Urinary bladder (tissue), 4 donors: ENCODE results near the gene PLEKHA8. TPM values are rescaled to one million over a fixed set of nuclear protein-coding genes. Genes with fewer than 3 reads are reported as not detected.

ENCODE experiments used
- DNase-seq: peaks from one replicate; pipeline ENCODE4 v3.0.0-alpha.2; 2015; ENCODE audit errors: extremely low spot score
- H3K27ac ChIP-seq: one replicate; pipeline ENCODE4 v1.5.1; 2013; ENCODE audit warnings: low read depth, mild to moderate bottlenecking, moderate library complexity
- H3K36me3 ChIP-seq: one replicate; pipeline ENCODE4 v1.6.1; 2013; ENCODE audit warnings: mild to moderate bottlenecking, moderate library complexity; ENCODE audit not compliant: insufficient read depth
- H3K4me1 ChIP-seq: one replicate; pipeline ENCODE4 v1.6.1; 2013; ENCODE audit warnings: mild to moderate bottlenecking, moderate library complexity; ENCODE audit not compliant: insufficient read depth
- H3K4me3 ChIP-seq: one replicate; pipeline ENCODE4 v1.5.1; 2013; ENCODE audit warnings: low read depth, low read length
- WGBS: extraction: QIAGEN DNeasy Blood & Tissue Kit; methylation state at CpG from one replicate; pipeline ENCODE4 v1.1.7; 2013; 5-methylcytosine and 5-hydroxymethylcytosine counted together
- polyA plus RNA-seq: library from polyadenylated mRNA; stranded (reverse); fragments of 200-250 nt; gene quantifications from one replicate; pipeline ENCODE4 v1.2.3, GENCODE V29; 2013
- total RNA-seq: library from RNA; depleted of rRNA; stranded (reverse); fragments of >200 nt; gene quantifications from one replicate; pipeline ENCODE4 v1.2.3, GENCODE V29; 2014
- donor health status: healthy with polysubstance abuse.
- donor health status: healthy.

PLEKHA8 gene
- total and polyA plus RNA-seq, 2 donors = 4.6 to 21.3 TPM

- H3K36me3 ChIP-seq = no peaks in the 10 kb centered on the region
- no peak for DNase-seq
- 61% methylated on average over 6 of the region's 6 CpGs for WGBS
- H3K27ac ChIP-seq = no peak overlapping the region
- H3K4me1 ChIP-seq = no peaks in the 10 kb centered on the region
- H3K4me3 ChIP-seq = no peak overlapping the region
Observed at GRCh38 chr7:30003098-30003497, 25.1 kb upstream of the PLEKHA8 start.

GRCh38 chr7:30005464-30005863 lies 22.7 kb upstream of the PLEKHA8 start:
- H3K4me1 ChIP-seq = no peaks in the 10 kb centered on the region
- H3K27ac ChIP-seq = no peak overlapping the region
- H3K4me3 ChIP-seq = no peak overlapping the region
- no peaks in the 10 kb centered on the region for H3K36me3 ChIP-seq
- WGBS = 54% methylated on average over 3 of the region's 3 CpGs
- DNase-seq = no peak

GRCh38 chr7:30010021-30010420 lies 18.2 kb upstream of the PLEKHA8 start:
- no peaks in the 10 kb centered on the region for H3K4me1 ChIP-seq
- no peaks in the 10 kb centered on the region for H3K36me3 ChIP-seq
- DNase-seq = no peak
- WGBS = 75% methylated on average over 6 of the region's 6 CpGs
- H3K27ac ChIP-seq = no peak overlapping the region
- no peak overlapping the region for H3K4me3 ChIP-seq

- H3K4me3 ChIP-seq = no peak overlapping the region
- 77% methylated on average over 3 of the region's 3 CpGs for whole genome bisulfite sequencing
- no peaks in the 10 kb centered on the region for H3K36me3 ChIP-seq
- no peak for DNase-seq
- H3K27ac ChIP-seq = no peak overlapping the region
- no peaks in the 10 kb centered on the region for H3K4me1 ChIP-seq
Observed at GRCh38 chr7:30012757-30013156, 15.5 kb upstream of the PLEKHA8 start.

- no peaks in the 10 kb centered on the region for H3K36me3 ChIP-seq
Observed at GRCh38 chr7:30018451-30018850, 9.8 kb upstream of the PLEKHA8 start.

GRCh38 chr7:30019387-30019786 lies 8.8 kb upstream of the PLEKHA8 start:
- Histone ChIP-seq H3K36me3 (no peaks in the 10 kb centered on the region), H3K4me1 (no peaks in the 10 kb centered on the region), H3K4me3 (no peak overlapping the region), H3K27ac (no peak overlapping the region)
- 77% methylated on average over 1 of the region's 1 CpG for WGBS
- DNase-seq = no peak

More at GRCh38 chr7:30018451-30018850, 9.8 kb upstream of the PLEKHA8 start:
- H3K27ac ChIP-seq = no peak overlapping the region
- no peak for DNase-seq
- no peak overlapping the region for H3K4me3 ChIP-seq
- H3K4me1 ChIP-seq = no peaks in the 10 kb centered on the region

GRCh38 chr7:30019960-30020359 lies 8.3 kb upstream of the PLEKHA8 start:
- no peaks in the 10 kb centered on the region for H3K36me3 ChIP-seq
- H3K4me1 ChIP-seq = no peaks in the 10 kb centered on the region
- no peak for DNase-seq
- no peak overlapping the region for H3K27ac ChIP-seq
- WGBS = 94% methylated on average over 1 of the region's 1 CpG
- H3K4me3 ChIP-seq = no peak overlapping the region

GRCh38 chr7:30020535-30020934 lies 7.7 kb upstream of the PLEKHA8 start:
- Histone ChIP-seq H3K27ac (no peak overlapping the region), H3K36me3 (no peaks in the 10 kb centered on the region), H3K4me3 (no peak overlapping the region), H3K4me1 (no peaks in the 10 kb centered on the region)
- DNase-seq = no peak
- 67% methylated on average over 1 of the region's 1 CpG for WGBS

GRCh38 chr7:30022991-30023390 lies 5.2 kb upstream of the PLEKHA8 start:
- Histone ChIP-seq H3K4me3 (no peak overlapping the region), H3K4me1 (no peaks in the 10 kb centered on the region), H3K27ac (no peak overlapping the region), H3K36me3 (no peaks in the 10 kb centered on the region)
- DNase-seq = no peak

- Histone ChIP-seq H3K4me3 (no peak overlapping the region), H3K36me3 (no peaks in the 10 kb centered on the region), H3K27ac (no peak overlapping the region), H3K4me1 (no peaks in the 10 kb centered on the region)
- WGBS = 93% methylated on average over 6 of the region's 6 CpGs
- no peak for DNase-seq
Observed at GRCh38 chr7:30023524-30023923, 4.7 kb upstream of the PLEKHA8 start.

GRCh38 chr7:30026229-30027064 lies 1.8 kb upstream of the PLEKHA8 start, which contains the start of gene FKBP14:
Gene FKBP14, minus strand, starts transcription at chr7:30026702. Its CDS starts 194 bp downstream, at chr7:30026508.
- WGBS = under 1% methylated on average over 35 of the region's 35 CpGs
- DNase-seq = peak; percentile 98
- Histone ChIP-seq H3K27ac (peak within 1 kb of the TSS; percentile 31), H3K4me1 (no peaks in the 10 kb centered on the region), H3K4me3 (peak within 1 kb of the TSS; percentile 84), H3K36me3 (no peaks in the 10 kb centered on the region)

- no peak for DNase-seq
- Histone ChIP-seq H3K27ac (no peak overlapping the region), H3K36me3 (no peaks in the 10 kb centered on the region), H3K4me3 (peak overlapping the region; percentile 84), H3K4me1 (no peaks in the 10 kb centered on the region)
- WGBS = under 1% methylated on average over 10 of the region's 10 CpGs
Observed at GRCh38 chr7:30027065-30027456, 1.2 kb upstream of the PLEKHA8 start.

GRCh38 chr7:30027740-30028215 lies 434 bp upstream of the PLEKHA8 start:
- H3K4me3 ChIP-seq = peak overlapping the region; percentile 84
- WGBS = 6% methylated on average over 9 of the region's 9 CpGs
- H3K27ac ChIP-seq = peak overlapping the region; percentile 12

More at GRCh38 chr7:30027740-30028215, 434 bp upstream of the PLEKHA8 start:
- H3K4me1 ChIP-seq = no peaks in the 10 kb centered on the region
- H3K36me3 ChIP-seq = no peaks in the 10 kb centered on the region
- no peak for DNase-seq
